Stimulated activated CD4-positive, alpha-beta T cell treated with anti-CD3 and anti-CD28 coated beads, TNF-alpha, amount 100 ng/mL, for 48 hours (primary cell): ENCODE results near the gene DIP2A.

Experiments
- DNase-seq, 3 donors: peaks; one replicate each; pipeline ENCODE4 v3.0.0-alpha.2; 2020; ENCODE audit warnings: low read depth in 3 of 3

Gene DIP2A, protein sequence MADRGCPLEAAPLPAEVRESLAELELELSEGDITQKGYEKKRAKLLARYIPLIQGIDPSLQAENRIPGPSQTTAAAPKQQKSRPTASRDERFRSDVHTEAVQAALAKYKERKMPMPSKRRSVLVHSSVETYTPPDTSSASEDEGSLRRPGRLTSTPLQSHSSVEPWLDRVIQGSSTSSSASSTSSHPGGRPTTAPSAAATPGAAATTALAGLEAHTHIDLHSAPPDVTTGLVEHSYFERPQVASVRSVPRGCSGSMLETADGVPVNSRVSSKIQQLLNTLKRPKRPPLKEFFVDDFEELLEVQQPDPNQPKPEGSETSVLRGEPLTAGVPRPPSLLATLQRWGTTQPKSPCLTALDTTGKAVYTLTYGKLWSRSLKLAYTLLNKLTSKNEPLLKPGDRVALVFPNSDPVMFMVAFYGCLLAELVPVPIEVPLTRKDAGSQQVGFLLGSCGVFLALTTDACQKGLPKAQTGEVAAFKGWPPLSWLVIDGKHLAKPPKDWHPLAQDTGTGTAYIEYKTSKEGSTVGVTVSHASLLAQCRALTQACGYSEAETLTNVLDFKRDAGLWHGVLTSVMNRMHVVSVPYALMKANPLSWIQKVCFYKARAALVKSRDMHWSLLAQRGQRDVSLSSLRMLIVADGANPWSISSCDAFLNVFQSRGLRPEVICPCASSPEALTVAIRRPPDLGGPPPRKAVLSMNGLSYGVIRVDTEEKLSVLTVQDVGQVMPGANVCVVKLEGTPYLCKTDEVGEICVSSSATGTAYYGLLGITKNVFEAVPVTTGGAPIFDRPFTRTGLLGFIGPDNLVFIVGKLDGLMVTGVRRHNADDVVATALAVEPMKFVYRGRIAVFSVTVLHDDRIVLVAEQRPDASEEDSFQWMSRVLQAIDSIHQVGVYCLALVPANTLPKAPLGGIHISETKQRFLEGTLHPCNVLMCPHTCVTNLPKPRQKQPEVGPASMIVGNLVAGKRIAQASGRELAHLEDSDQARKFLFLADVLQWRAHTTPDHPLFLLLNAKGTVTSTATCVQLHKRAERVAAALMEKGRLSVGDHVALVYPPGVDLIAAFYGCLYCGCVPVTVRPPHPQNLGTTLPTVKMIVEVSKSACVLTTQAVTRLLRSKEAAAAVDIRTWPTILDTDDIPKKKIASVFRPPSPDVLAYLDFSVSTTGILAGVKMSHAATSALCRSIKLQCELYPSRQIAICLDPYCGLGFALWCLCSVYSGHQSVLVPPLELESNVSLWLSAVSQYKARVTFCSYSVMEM (N-terminal part only)

DNA sequence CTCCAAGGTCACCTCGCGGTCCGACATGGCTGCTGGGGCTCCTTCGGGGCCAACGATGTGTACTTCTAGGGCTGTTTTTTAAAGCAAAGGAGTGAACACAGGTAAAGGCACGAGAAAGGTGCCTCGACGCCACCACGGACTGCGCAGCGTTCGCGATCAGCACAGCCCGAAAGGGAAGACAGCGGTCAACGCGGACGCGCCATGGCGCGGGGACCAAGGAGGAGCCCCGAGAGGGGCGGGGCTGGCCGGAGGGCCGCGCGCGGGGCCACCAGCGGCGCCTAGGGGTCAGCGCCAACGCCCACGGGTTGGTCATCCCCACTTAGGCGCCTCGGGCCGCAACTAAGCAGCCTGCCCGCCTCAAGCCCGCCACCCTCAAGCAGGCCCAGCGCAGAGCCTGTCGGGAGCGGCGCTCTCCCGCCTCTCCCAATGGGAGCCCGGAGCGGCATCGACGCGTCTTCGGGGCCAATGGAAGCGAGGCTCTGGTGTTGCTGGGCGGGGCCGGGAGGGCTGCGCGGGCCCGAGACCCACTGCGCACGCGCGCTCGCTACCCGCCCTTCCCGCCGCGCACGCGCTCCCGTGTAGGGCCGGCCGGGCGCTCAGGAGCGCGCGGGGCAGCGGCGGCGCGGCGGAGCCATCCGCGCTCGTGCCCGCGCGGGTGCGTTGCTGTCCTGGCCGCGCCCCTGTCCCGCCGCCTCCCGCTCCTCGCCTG, at the start of gene DIP2A:
TSS of gene DIP2A (plus strand) at position 577 of the 709 bp plus-strand sequence. CDS start 241 bp downstream, outside the sequence.
- peak; percentile 87 to 89 (median 88) for DNase-seq

GRCh38 chr21:46409641-46410406, 48.9 kb upstream of the DIP2A start:
- no peak for DNase-seq

DNA sequence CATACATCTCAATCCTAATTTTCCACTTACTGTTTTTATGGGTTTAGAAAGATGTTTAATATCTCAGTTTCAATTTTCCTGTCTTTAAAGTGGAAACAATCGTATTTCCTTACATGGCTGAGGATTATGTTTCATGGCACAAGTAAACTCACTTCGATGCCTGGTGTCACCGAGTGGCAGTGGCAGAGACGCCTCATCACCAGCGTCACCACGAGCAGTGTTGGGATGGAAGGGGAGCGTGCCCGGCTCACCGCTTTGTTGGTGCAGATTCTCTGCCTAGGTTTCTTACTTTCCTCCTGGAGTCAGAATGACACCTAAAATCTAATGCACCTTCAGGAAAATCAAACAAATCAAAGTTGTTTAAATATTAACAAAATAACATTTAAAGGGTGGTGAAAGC, 48.2 kb upstream of the DIP2A start:
- no peak for DNase-seq

DNA sequence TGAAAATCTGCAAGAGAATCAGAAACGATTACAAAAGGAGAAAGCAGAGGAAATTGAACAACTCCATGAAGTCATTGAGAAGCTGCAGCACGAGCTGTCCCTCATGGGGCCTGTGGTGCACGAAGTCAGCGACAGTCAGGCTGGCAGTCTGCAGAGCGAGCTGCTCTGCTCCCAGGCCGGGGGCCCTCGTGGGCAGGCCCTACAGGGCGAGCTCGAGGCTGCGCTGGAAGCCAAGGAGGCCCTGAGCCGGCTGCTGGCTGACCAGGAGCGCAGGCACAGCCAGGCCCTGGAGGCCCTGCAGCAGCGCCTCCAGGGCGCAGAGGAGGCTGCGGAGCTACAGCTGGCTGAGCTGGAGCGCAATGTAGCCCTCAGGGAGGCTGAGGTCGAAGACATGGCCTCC, 47.5 kb upstream of the DIP2A start:
- no peak for DNase-seq

- DNase-seq: no peak
Observed at GRCh38 chr21:46411691-46412090, 47.0 kb upstream of the DIP2A start.

- DNase-seq: no peak
Observed at GRCh38 chr21:46412521-46413364, 45.9 kb upstream of the DIP2A start.

GRCh38 chr21:46413365-46413696, 45.4 kb upstream of the DIP2A start:
- DNase-seq: no peak

DNA sequence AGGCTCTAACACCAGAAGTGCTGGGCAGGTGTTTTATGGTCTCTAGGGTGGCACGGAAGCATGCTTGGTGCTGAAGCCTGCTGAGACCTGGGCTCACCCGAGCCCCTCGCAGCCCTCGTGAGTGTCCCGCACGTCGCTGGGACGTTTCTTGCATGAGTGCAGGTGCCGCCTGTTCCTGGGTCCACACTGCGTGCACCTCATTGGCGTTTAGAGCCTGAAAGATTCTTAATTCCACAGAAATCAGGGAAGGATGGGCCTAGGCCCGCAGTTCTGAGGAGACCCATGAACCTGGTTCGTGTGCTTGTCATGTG, 43.8 kb upstream of the DIP2A start:
- DNase-seq: no peak

DNA sequence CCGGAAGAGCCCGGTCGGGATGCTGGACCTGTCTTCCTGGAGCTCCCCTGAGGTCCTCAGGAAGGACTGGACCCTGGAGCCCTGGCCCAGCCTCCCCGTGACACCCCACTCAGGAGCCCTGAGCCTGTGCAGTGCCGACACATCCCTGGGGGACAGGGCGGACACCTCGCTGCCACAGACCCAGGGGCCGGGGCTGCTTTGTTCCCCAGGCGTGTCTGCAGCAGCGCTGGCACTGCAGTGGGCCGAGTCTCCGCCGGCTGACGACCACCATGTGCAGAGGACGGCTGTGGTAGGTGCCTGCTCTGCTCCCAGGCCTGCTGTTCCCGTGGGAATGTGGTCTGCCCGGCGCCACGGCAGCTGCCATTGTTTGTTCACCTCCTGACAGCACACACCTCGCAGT, 42.1 kb upstream of the DIP2A start:
- no peak for DNase-seq

DNA sequence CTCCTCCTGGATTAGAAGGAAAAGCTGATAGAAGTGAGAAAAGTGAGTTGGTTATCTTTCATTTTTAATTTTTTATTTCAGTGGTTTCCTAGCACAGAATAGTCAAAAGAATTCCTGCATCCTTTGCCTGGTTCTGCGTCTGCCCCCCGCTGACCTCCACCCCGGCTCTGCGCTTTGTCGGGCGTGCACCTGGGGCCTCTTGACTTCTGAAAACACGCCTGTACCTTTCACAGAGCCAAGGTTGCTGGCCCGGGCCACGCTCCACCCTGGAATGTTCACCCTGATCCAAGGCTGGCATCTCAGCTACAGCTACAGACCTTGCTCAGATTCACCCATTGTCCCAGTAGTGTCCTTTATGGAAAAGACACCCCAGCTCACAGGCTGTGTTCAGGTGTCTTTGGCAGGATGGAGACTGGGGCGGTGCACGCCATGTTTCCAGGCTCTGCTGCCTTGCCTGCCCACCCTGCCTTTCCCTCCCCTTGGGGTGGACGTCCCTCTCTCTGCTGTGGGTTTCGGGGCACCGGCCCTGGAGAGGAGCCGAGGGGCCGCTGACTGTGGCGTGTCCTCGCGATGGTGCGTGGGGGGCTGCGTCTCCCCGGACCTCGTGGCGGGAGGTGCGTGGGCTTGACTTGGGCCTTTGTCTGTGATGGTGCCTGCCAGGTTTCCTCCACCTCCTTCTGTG, 40.3 kb upstream of the DIP2A start:
- no peak for DNase-seq

DNA sequence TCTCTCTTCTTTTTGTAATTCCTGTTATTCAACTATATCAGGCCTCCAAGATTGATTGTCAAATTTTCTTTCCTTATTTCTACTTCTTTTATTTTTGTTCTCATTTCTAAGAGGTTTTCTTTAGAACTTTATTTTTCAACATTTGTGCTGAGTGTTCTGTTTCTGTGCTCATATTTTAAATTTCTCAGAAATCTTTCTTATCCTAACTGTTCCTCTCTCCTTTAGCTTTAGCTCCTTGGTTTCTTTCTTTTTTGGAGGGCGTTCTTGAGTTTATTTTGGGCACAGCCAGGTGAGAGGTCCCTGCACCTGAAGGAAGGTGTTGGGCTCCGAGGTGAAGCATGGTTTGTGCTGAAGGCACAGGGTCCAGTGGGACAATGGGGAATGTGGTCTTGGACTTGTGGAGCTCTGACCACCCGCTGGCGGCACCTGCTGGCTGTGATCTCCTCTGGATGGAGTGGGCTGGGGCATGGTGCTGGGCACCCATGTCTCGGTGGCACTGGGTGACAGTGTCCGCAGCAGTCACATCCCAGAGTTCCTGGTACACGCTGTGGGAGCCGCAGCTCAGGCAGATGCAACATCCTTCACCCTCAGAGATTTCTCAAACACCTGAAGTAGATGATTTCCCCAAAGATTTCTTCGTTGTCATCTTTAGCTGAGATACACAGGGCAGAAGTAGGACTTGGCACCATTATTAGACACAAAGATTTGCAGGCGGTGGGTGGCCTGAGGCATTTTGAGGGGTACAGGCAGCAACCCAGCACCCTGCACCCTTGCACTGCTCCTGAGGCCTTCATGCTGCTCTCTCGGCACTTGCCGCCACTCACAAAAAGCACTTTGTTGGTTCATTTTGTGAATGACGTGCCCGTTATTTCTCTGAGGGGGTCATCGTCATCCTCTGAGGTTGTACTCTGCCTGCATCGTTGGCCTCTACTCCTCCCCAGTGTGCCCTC, 38.2 kb upstream of the DIP2A start:
- DNase-seq: no peak

DNA sequence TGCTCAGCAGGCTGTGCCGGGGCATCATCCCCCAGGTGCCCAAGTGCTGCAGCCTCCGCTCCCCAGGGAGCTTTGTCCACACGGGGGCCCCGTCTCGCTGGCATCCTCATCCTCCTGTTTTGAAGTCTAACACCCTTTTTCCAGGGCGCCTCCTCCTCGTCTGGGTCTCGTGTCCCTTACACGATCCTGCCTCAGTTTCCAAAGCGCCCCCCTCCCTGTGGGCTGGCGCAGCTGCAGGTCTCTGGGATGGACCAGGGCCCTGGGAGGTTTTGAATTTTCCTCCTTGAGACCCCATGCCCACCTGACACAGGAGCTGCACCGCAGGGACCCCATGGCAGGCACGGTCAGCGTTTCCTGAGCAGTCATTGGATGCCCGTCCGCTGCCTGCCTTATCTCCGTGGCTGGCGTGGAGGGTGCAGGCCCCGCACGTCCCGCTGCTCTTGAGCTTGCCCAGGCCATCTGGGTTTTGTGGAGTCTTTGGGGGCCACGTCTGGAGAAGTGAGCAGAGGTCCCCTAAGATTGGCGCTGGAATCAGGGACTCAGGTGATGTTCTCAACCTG, 37.4 kb upstream of the DIP2A start:
- no peak for DNase-seq

GRCh38 chr21:46421756-46422555, 36.7 kb upstream of the DIP2A start:
- no peak for DNase-seq

GRCh38 chr21:46422636-46423241, 36.0 kb upstream of the DIP2A start:
- no peak for DNase-seq

- no peak for DNase-seq
Observed at GRCh38 chr21:46423546-46424038, 35.1 kb upstream of the DIP2A start.

DNA sequence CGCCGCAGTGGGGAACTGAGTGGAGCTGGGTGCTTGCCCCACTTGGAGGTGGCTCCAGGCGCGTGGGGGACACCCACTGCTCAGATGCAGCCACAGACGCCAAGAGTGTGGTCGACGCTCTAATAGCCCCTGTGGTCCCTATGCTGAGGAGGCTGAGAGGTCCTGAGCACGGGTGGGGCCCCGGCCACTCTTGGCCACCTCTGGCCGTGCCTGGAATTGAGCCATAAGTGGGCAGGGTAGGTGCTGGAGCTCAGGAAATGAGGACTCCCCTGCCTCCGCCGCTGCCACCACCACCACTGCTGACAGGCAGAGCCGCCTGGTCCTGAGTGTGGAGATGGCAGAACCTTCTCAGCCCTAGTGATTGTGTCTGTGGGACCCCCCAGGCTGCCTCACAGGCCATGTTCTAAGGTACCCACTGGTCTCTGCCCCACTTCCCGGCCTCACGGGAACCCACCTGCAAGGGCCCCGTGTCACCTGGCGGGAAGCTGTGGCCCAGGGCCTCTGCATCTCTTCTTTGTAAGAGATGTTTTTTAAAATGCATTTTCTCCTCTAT, 34.6 kb upstream of the DIP2A start:
- DNase-seq: no peak
